OCI-LY7 (cell line): ENCODE measurements around the gene PRSS33. TPM values are rescaled to one million over a fixed set of nuclear protein-coding genes. Genes with fewer than 3 reads are reported as not detected.

Source experiments
- BruUV-seq: library from RNA; stranded (reverse); fragments of 400-500 nt; replicated peaks from 2 replicates; lab custom pipeline; 2021; lab: Mats Ljungman, UMichigan
- CTCF ChIA-PET: fragments of 300-600 bp; sonication (Branson Sonifier 250); formaldehyde crosslinking; loops from one replicate; lab custom pipeline; 2022; ENCODE audit warnings: antibody characterized with exemption; ENCODE audit not compliant: unreplicated experiment; lab: Charles Lee
- POLR2A ChIA-PET: fragments of 300-600 bp; sonication (Branson Sonifier 250); formaldehyde crosslinking; loops from one replicate; lab custom pipeline; 2022; ENCODE audit warnings: antibody characterized with exemption; lab: Charles Lee
- DNase-seq: peaks from one replicate; pipeline ENCODE4 v3.0.0-alpha.2; 2015; ENCODE audit warnings: low spot score
- H2AFZ ChIP-seq: fragments of 200-600 bp; sonication (generic), shearing (Covaris generic); 2 replicates; pipeline ENCODE4 v1.6.1; 2014; ENCODE audit warnings: mild to moderate bottlenecking, antibody characterized with exemption, low read length, moderate library complexity
- H3K27ac ChIP-seq: fragments of 200-600 bp; sonication (generic); 2 replicates; pipeline ENCODE4 v1.5.1; 2014; ENCODE audit warnings: mixed run types, low read depth, mild to moderate bottlenecking, moderate library complexity, low read length, inconsistent platforms; ENCODE audit not compliant: poor library complexity, severe bottlenecking
- H3K36me3 ChIP-seq: fragments of 200-600 bp; sonication (generic); 2 replicates; pipeline ENCODE4 v1.6.1; 2014; ENCODE audit warnings: mild to moderate bottlenecking, antibody characterized with exemption, low read length, moderate library complexity, mixed read lengths; ENCODE audit not compliant: insufficient read depth
- H3K4me1 ChIP-seq: fragments of 200-600 bp; sonication (generic); 2 replicates; pipeline ENCODE4 v1.5.1; 2014; ENCODE audit warnings: mild to moderate bottlenecking, low read length; ENCODE audit not compliant: insufficient read depth, poor library complexity, severe bottlenecking
- H3K4me2 ChIP-seq: fragments of 200-600 bp; sonication (generic); 2 replicates; pipeline ENCODE4 v1.6.1; 2014; ENCODE audit warnings: mild to moderate bottlenecking, low read length
- H3K4me3 ChIP-seq: fragments of 200-600 bp; sonication (generic); 2 replicates; pipeline ENCODE4 v1.5.1; 2014; ENCODE audit warnings: mild to moderate bottlenecking, low read depth, low read length; ENCODE audit not compliant: poor library complexity, severe bottlenecking
- H3K79me2 ChIP-seq: fragments of 200-600 bp; sonication (generic); 2 replicates; pipeline ENCODE4 v1.6.1; 2016; ENCODE audit warnings: low read depth, mild to moderate bottlenecking, low read length, moderate library complexity, mixed read lengths; ENCODE audit not compliant: insufficient read depth
- H3K9me2 ChIP-seq: fragments of 200-600 bp; sonication (generic); 2 replicates; pipeline ENCODE4 v1.6.1; 2016; ENCODE audit warnings: mild to moderate bottlenecking, low read length, mixed read lengths; ENCODE audit not compliant: insufficient read depth
- H3K9me3 ChIP-seq: fragments of 200-600 bp; sonication (generic); 2 replicates; pipeline ENCODE4 v1.6.1; 2014; ENCODE audit warnings: mild to moderate bottlenecking, mixed run types, low read length, mixed read lengths
- H4K20me1 ChIP-seq: fragments of 200-600 bp; sonication (generic); 2 replicates; pipeline ENCODE4 v1.6.1; 2014; ENCODE audit warnings: mild to moderate bottlenecking, antibody characterized with exemption, low read length, moderate library complexity, mixed read lengths; ENCODE audit not compliant: insufficient read depth
- CTCF ChIP-seq: fragments of 200-600 bp; sonication (generic); conservative IDR thresholded peaks from 2 replicates; pipeline ENCODE4 v1.5.1; 2014; ENCODE audit warnings: mild to moderate bottlenecking, antibody characterized with exemption, low read length, moderate library complexity, mixed read lengths
- EZH2phosphoT487 ChIP-seq: fragments of 200-600 bp; sonication (generic); IDR thresholded peaks from 2 replicates; pipeline ENCODE4 v1.6.1; 2018; ENCODE audit warnings: low read depth, borderline replicate concordance, mild to moderate bottlenecking, mixed run types, antibody characterized with exemption, low read length, moderate library complexity, mixed read lengths
- intact Hi-C: fragments of 100-400 bp; cut with micrococcal nuclease; formaldehyde crosslinking; loops from one replicate; pipeline ENCODE4 v1.10.0; 2022; ENCODE audit not compliant: unreplicated experiment
- total RNA-seq, 2 experiments: library from RNA; depleted of rRNA in 1 of 2; stranded (reverse); fragments of >200 nt in 1 of 2; shearing (Covaris generic) in 1 of 2; gene quantifications; 2 replicates each; pipeline ENCODE4 v1.2.3, GENCODE V29; 2014 to 2022

The PRSS33 gene
- total RNA-seq, 2 experiments from 2014 or later = not detected

GRCh38 chr16:2775131-2775716 lies 12.1 kb downstream of the PRSS33 start:
- BruUV-seq = no TSS peak
- H3K27ac ChIP-seq = no peak overlapping the region
- H3K4me2 ChIP-seq = peak overlapping the region; percentile 89
- intact Hi-C loops = no loop called here
- no peak for DNase-seq
- H3K9me2 ChIP-seq = no peaks in the 10 kb centered on the region
- ChIA-PET CTCF (no interaction called here), POLR2A (no interaction called here)
- peak overlapping the region; percentile 89 for H3K4me3 ChIP-seq
- H2AFZ ChIP-seq = no peak overlapping the region
- peaks cover 18% of the 10 kb centered on the region for H3K4me1 ChIP-seq
- H3K9me3 ChIP-seq = no peaks in the 10 kb centered on the region
- peaks cover 26% of the 10 kb centered on the region for H3K79me2 ChIP-seq
- peaks cover 54% of the 10 kb centered on the region for H3K36me3 ChIP-seq
- TF ChIP-seq CTCF (no peak), EZH2phosphoT487 (no peak)
- peaks cover 10% of the 10 kb centered on the region; the same call in 1 of the 2 replicates for H4K20me1 ChIP-seq

DNA sequence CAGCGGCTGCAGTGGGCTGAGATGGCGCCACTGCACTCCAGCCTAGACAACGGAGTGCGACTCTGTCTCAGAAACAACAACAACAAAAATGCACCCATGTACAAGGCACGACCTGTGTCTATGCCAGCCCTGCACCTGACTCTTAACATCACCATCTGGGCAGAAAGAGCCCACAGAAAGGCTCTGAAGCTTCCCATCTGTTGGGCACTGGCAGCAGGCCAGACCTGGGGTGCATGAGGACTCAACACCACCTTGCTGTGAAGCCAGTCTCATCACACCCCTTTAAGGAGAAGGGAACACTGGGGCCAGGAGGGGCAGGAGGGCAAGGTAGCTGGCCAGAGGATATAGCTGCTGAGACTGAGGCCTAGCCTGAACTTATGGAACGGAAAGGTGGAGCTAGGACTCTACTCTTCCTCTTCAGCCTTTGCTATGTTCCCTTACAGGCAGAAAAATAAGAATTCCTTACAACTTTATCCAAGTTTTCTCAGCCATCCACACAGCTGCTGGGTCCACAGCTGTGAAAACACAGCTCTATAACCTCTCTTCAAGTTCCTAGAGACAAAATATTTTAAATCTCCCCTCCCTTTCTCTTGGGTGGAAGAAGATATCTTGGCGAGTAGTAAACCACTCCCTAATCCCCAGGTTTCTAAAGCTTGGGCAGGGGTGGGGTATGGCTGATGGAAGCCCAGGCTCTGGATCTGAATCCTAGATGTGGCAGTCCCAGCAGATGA lies 13.0 kb downstream of the PRSS33 start:
- Histone ChIP-seq H3K9me3 (no peaks in the 10 kb centered on the region), H2AFZ (no peak overlapping the region), H3K4me2 (no peak overlapping the region), H3K79me2 (peaks cover 26% of the 10 kb centered on the region), H3K36me3 (peaks cover 63% of the 10 kb centered on the region), H3K4me3 (no peak overlapping the region), H3K27ac (no peak overlapping the region), H3K9me2 (no peaks in the 10 kb centered on the region), H3K4me1 (peaks cover 18% of the 10 kb centered on the region), H4K20me1 (peaks cover 10% of the 10 kb centered on the region; the same call in 1 of the 2 replicates)
- POLR2A ChIA-PET = no interaction called here
- CTCF ChIA-PET = no interaction called here
- no peak for DNase-seq
- BruUV-seq = TSS peak; percentile 52
- intact Hi-C loops = no loop called here
- TF ChIP-seq EZH2phosphoT487 = no peak
- no peak for TF ChIP-seq CTCF
